Gastrocnemius medialis (tissue), 4 donors: ENCODE results near the gene CXXC1.

Source experiments
- POLR2A ChIP-seq, 2 donors: fragments of 450-650 bp; IDR thresholded peaks; one replicate each; pipeline ENCODE4 v1.6.1; 2017; ENCODE audit warnings: antibody characterized with exemption in 2 of 2, mild to moderate bottlenecking in 2 of 2, moderate library complexity in 2 of 2
- TF ChIP-seq, protein P1 (sequence below), 5 experiments: fragments of 450-650 bp in 3 of 5; fragments of 200-600 bp in 2 of 5; sonication (generic) in 2 of 5; IDR thresholded peaks in 4 of 5; conservative IDR thresholded peaks in 1 of 5; 1 replicate in 4 of 5; 2 replicates in 1 of 5; pipeline ENCODE4 v1.5.1; 2016 to 2019; ENCODE audit warnings: antibody characterized with exemption in 5 of 5, mild to moderate bottlenecking in 3 of 5, moderate library complexity in 3 of 5

DNA sequence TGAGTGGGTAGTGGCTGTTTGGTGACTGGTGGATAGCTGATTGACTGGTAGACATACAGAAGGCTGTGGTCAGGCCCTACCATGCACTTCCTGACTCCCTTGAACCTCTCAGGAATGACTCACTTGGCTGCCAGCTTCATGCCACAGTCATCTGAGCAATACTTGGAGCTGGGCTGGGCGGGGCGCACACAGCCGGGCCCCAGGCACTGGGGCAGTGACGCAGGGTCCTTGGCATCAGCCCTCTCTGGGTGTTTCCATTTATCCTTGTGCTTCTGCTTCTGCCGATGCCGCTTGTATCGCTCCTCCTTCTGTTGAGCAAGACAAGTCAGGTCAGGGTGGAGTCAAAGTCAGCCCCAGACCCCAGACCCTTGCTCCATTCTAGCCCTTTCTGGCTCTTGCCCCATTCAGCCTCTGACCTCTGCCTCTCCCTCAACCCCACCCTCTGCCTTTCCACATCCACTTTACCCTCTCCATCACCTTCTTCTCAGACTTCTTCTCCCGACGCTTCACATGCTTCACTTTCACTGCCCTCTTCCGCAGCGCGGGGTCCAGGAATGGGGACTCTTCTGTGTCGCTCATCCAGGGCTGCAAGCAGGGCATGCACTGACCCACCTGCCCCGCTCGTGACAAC is 3.1 kb downstream of the CXXC1 start:
- TF ChIP-seq, protein P1, sequence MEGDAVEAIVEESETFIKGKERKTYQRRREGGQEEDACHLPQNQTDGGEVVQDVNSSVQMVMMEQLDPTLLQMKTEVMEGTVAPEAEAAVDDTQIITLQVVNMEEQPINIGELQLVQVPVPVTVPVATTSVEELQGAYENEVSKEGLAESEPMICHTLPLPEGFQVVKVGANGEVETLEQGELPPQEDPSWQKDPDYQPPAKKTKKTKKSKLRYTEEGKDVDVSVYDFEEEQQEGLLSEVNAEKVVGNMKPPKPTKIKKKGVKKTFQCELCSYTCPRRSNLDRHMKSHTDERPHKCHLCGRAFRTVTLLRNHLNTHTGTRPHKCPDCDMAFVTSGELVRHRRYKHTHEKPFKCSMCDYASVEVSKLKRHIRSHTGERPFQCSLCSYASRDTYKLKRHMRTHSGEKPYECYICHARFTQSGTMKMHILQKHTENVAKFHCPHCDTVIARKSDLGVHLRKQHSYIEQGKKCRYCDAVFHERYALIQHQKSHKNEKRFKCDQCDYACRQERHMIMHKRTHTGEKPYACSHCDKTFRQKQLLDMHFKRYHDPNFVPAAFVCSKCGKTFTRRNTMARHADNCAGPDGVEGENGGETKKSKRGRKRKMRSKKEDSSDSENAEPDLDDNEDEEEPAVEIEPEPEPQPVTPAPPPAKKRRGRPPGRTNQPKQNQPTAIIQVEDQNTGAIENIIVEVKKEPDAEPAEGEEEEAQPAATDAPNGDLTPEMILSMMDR (IDR thresholded peaks at IDR 0.05 in 4 of 5, conservative IDR thresholded peaks at IDR 0.05 in 1 of 5), result no peak
- TF ChIP-seq POLR2A (IDR thresholded peaks at IDR 0.05), result no peak
